CD1c-positive myeloid dendritic cell (primary cell): ENCODE results near the gene NKX1-1.

Experiments used
- DNase-seq: peaks from one replicate; pipeline ENCODE4 v3.0.0-alpha.2; 2016; ENCODE audit errors: extremely low spot score

The NKX1-1 gene

GRCh38 chr4:1385373-1386340 lies 20.6 kb downstream of the NKX1-1 start:
- no peak for DNase-seq

- DNase-seq = no peak
These were observed 21.4 kb downstream of the NKX1-1 start for GRCh38 chr4:1384675-1385372.

- DNase-seq = no peak
These were observed 22.3 kb downstream of the NKX1-1 start for GRCh38 chr4:1383728-1384591.

GRCh38 chr4:1382776-1383727 lies 23.2 kb downstream of the NKX1-1 start:
- DNase-seq = no peak

GRCh38 chr4:1381944-1382541 lies 24.2 kb downstream of the NKX1-1 start:
- DNase-seq = no peak

GRCh38 chr4:1381181-1381621 lies 25.0 kb downstream of the NKX1-1 start:
- no peak for DNase-seq

GRCh38 chr4:1380368-1381151 lies 25.7 kb downstream of the NKX1-1 start:
- no peak for DNase-seq

- no peak for DNase-seq
These were observed 26.4 kb downstream of the NKX1-1 start for GRCh38 chr4:1379801-1380331.

- no peak for DNase-seq
These were observed 26.9 kb downstream of the NKX1-1 start for GRCh38 chr4:1379351-1379781.

GRCh38 chr4:1378559-1379231 lies 27.5 kb downstream of the NKX1-1 start:
- no peak for DNase-seq

- no peak for DNase-seq
These were observed 28.5 kb downstream of the NKX1-1 start for GRCh38 chr4:1377606-1378261.

- DNase-seq = no peak
These were observed 29.2 kb downstream of the NKX1-1 start for GRCh38 chr4:1376841-1377605.

GRCh38 chr4:1376391-1376840 lies 29.8 kb downstream of the NKX1-1 start:
- no peak for DNase-seq

GRCh38 chr4:1375761-1376322 lies 30.4 kb downstream of the NKX1-1 start:
- DNase-seq = no peak

GRCh38 chr4:1375051-1375721 lies 31.1 kb downstream of the NKX1-1 start:
- DNase-seq = no peak

GRCh38 chr4:1374706-1375045 lies 31.6 kb downstream of the NKX1-1 start:
- DNase-seq = no peak
